ENCODE measurements around the gene DVL3. TPM values are rescaled to one million over a fixed set of nuclear protein-coding genes. Genes with fewer than 3 reads are reported as not detected.
"Not testable (repeated sequence)": the region's sequence is repeated elsewhere in the genome, so short reads cannot be mapped to it uniquely, and the experiment has no call there.

DVL3 gene
- total RNA-seq, 2 donors from 2014 or later = 42.6 to 66.2 TPM

- intact Hi-C loops (cut with DNase I) = no loop called here
- ATAC-seq = no peak
- DNase-seq = no peak
Observed at GRCh38 chr3:184148076-184148475, 7.1 kb upstream of the DVL3 start.

GRCh38 chr3:184149123-184149522 lies 6.1 kb upstream of the DVL3 start:
- no peak for DNase-seq
- intact Hi-C loops (cut with DNase I) = no loop called here
- no peak for ATAC-seq

GRCh38 chr3:184149770-184150169 lies 5.4 kb upstream of the DVL3 start:
- DNase-seq, ATAC-seq: not testable (repeated sequence)
- intact Hi-C loops (cut with DNase I) = loop anchor here in 1 of 2 donors (10.0 kb wide), 1 partner anchor 95 kb away; the partner anchor contains the start of genes ALG3 and EEF1AKMT4

- DNase-seq = peak; percentile 58
- intact Hi-C loops (cut with DNase I) = loop anchor here in 1 of 2 donors (10.0 kb wide), 1 partner anchor 89 kb away; the partner anchor contains the start of genes ALG3 and EEF1AKMT4
- ATAC-seq = peak; percentile 3 to 31
Observed at GRCh38 chr3:184155644-184156521, 706 bp downstream of the DVL3 start.

GRCh38 chr3:184156522-184156955 lies 1.4 kb downstream of the DVL3 start:
- ATAC-seq (peak; percentile 58 to 77), DNase-seq (peak; percentile 66)
- intact Hi-C loops (cut with DNase I) = loop anchor here in 1 of 2 donors (10.0 kb wide), 1 partner anchor 88 kb away; the partner anchor contains the start of genes ALG3 and EEF1AKMT4

- intact Hi-C loops (cut with DNase I) = loop anchor here in 1 of 2 donors (10.0 kb wide), 1 partner anchor 88 kb away; the partner anchor contains the start of genes ALG3 and EEF1AKMT4
- ATAC-seq = no peak
Observed at GRCh38 chr3:184157206-184157605, 2.0 kb downstream of the DVL3 start.

GRCh38 chr3:184158404-184158803 lies 3.2 kb downstream of the DVL3 start:
- no peak for DNase-seq
- intact Hi-C loops (cut with DNase I) = loop anchor here in 1 of 2 donors (10.0 kb wide), 1 partner anchor 86 kb away; the partner anchor contains the start of genes ALG3 and EEF1AKMT4
- ATAC-seq = no peak

More at GRCh38 chr3:184157206-184157605, 2.0 kb downstream of the DVL3 start:
- DNase-seq = no peak

GRCh38 chr3:184160456-184160855 lies 5.3 kb downstream of the DVL3 start:
- no peak for ATAC-seq
- intact Hi-C loops (cut with DNase I) = no loop called here
- no peak for DNase-seq

GRCh38 chr3:184162571-184163070 lies 7.4 kb downstream of the DVL3 start:
- DNase-seq; intact Hi-C loops (cut with DNase I): not testable (repeated sequence)
- peak in 1 of 2 donors; percentile 10 for ATAC-seq

- intact Hi-C loops (cut with DNase I) = no loop called here
- ATAC-seq (no peak), DNase-seq (no peak)
Observed at GRCh38 chr3:184164648-184165330, 9.6 kb downstream of the DVL3 start.

- ATAC-seq = no peak
- intact Hi-C loops (cut with DNase I) = no loop called here
- DNase-seq = no peak
Observed at GRCh38 chr3:184165543-184165942, 10.4 kb downstream of the DVL3 start.

GRCh38 chr3:184166671-184167070 lies 11.5 kb downstream of the DVL3 start:
- ATAC-seq (no peak), DNase-seq (no peak)
- intact Hi-C loops (cut with DNase I) = no loop called here

- intact Hi-C loops (cut with DNase I) = no loop called here
- ATAC-seq = no peak
- no peak for DNase-seq
Observed at GRCh38 chr3:184167786-184168185, 12.6 kb downstream of the DVL3 start.

- intact Hi-C loops (cut with DNase I) = no loop called here
- DNase-seq (no peak), ATAC-seq (peak in 1 of 2 donors; percentile 78)
Observed at GRCh38 chr3:184168363-184169120, 13.4 kb downstream of the DVL3 start.

- intact Hi-C loops (cut with DNase I) = no loop called here
- ATAC-seq = no peak
- DNase-seq = no peak
Observed at GRCh38 chr3:184169896-184170875, 15.0 kb downstream of the DVL3 start.

- ATAC-seq (no peak), DNase-seq (no peak)
- intact Hi-C loops (cut with DNase I) = no loop called here
Observed at GRCh38 chr3:184171562-184171961, 16.4 kb downstream of the DVL3 start.

- ATAC-seq = no peak
- intact Hi-C loops (cut with DNase I) = no loop called here
- DNase-seq = no peak
Observed at GRCh38 chr3:184172681-184173373, 17.6 kb downstream of the DVL3 start.
